OCI-LY7 (cell line): Measurements from ENCODE around the gene B4GALNT2. TPM values are rescaled to one million over a fixed set of nuclear protein-coding genes. Genes with fewer than 3 reads are reported as not detected.
A peak's percentile ranks its signal among the peaks of the same experiment; 100 is the strongest.
"Not testable (repeated sequence)": the region's sequence is repeated elsewhere in the genome, so short reads cannot be mapped to it uniquely, and the experiment has no call there.

Source experiments
- Bru-seq: library from RNA; stranded (reverse); fragments of 400-500 nt; gene quantifications from one replicate; lab custom pipeline; 2021; lab: Mats Ljungman, UMichigan
- BruChase-seq, 2 experiments: library from RNA; stranded (reverse); fragments of 400-500 nt; gene quantifications; one replicate each; lab custom pipeline; 2021; lab: Mats Ljungman, UMichigan
- BruUV-seq: library from RNA; stranded (reverse); fragments of 400-500 nt; replicated peaks from 2 replicates; lab custom pipeline; 2021; lab: Mats Ljungman, UMichigan
- CTCF ChIA-PET: fragments of 300-600 bp; sonication (Branson Sonifier 250); formaldehyde crosslinking; loops from one replicate; lab custom pipeline; 2022; ENCODE audit warnings: antibody characterized with exemption; ENCODE audit not compliant: unreplicated experiment; lab: Charles Lee
- POLR2A ChIA-PET: fragments of 300-600 bp; sonication (Branson Sonifier 250); formaldehyde crosslinking; loops from one replicate; lab custom pipeline; 2022; ENCODE audit warnings: antibody characterized with exemption; lab: Charles Lee
- DNase-seq: peaks from one replicate; pipeline ENCODE4 v3.0.0-alpha.2; 2015; ENCODE audit warnings: low spot score
- H2AFZ ChIP-seq: fragments of 200-600 bp; sonication (generic), shearing (Covaris generic); 2 replicates; pipeline ENCODE4 v1.6.1; 2014; ENCODE audit warnings: mild to moderate bottlenecking, antibody characterized with exemption, low read length, moderate library complexity
- H3K27ac ChIP-seq: fragments of 200-600 bp; sonication (generic); 2 replicates; pipeline ENCODE4 v1.5.1; 2014; ENCODE audit warnings: mixed run types, low read depth, mild to moderate bottlenecking, moderate library complexity, low read length, inconsistent platforms; ENCODE audit not compliant: poor library complexity, severe bottlenecking
- H3K36me3 ChIP-seq: fragments of 200-600 bp; sonication (generic); 2 replicates; pipeline ENCODE4 v1.6.1; 2014; ENCODE audit warnings: mild to moderate bottlenecking, antibody characterized with exemption, low read length, moderate library complexity, mixed read lengths; ENCODE audit not compliant: insufficient read depth
- H3K4me1 ChIP-seq: fragments of 200-600 bp; sonication (generic); 2 replicates; pipeline ENCODE4 v1.5.1; 2014; ENCODE audit warnings: mild to moderate bottlenecking, low read length; ENCODE audit not compliant: insufficient read depth, poor library complexity, severe bottlenecking
- H3K4me2 ChIP-seq: fragments of 200-600 bp; sonication (generic); 2 replicates; pipeline ENCODE4 v1.6.1; 2014; ENCODE audit warnings: mild to moderate bottlenecking, low read length
- H3K4me3 ChIP-seq: fragments of 200-600 bp; sonication (generic); 2 replicates; pipeline ENCODE4 v1.5.1; 2014; ENCODE audit warnings: mild to moderate bottlenecking, low read depth, low read length; ENCODE audit not compliant: poor library complexity, severe bottlenecking
- H3K79me2 ChIP-seq: fragments of 200-600 bp; sonication (generic); 2 replicates; pipeline ENCODE4 v1.6.1; 2016; ENCODE audit warnings: low read depth, mild to moderate bottlenecking, low read length, moderate library complexity, mixed read lengths; ENCODE audit not compliant: insufficient read depth
- H3K9me2 ChIP-seq: fragments of 200-600 bp; sonication (generic); 2 replicates; pipeline ENCODE4 v1.6.1; 2016; ENCODE audit warnings: mild to moderate bottlenecking, low read length, mixed read lengths; ENCODE audit not compliant: insufficient read depth
- H3K9me3 ChIP-seq: fragments of 200-600 bp; sonication (generic); 2 replicates; pipeline ENCODE4 v1.6.1; 2014; ENCODE audit warnings: mild to moderate bottlenecking, mixed run types, low read length, mixed read lengths
- H4K20me1 ChIP-seq: fragments of 200-600 bp; sonication (generic); 2 replicates; pipeline ENCODE4 v1.6.1; 2014; ENCODE audit warnings: mild to moderate bottlenecking, antibody characterized with exemption, low read length, moderate library complexity, mixed read lengths; ENCODE audit not compliant: insufficient read depth
- CTCF ChIP-seq: fragments of 200-600 bp; sonication (generic); conservative IDR thresholded peaks from 2 replicates; pipeline ENCODE4 v1.5.1; 2014; ENCODE audit warnings: mild to moderate bottlenecking, antibody characterized with exemption, low read length, moderate library complexity, mixed read lengths
- EZH2phosphoT487 ChIP-seq: fragments of 200-600 bp; sonication (generic); IDR thresholded peaks from 2 replicates; pipeline ENCODE4 v1.6.1; 2018; ENCODE audit warnings: low read depth, borderline replicate concordance, mild to moderate bottlenecking, mixed run types, antibody characterized with exemption, low read length, moderate library complexity, mixed read lengths
- intact Hi-C: fragments of 100-400 bp; cut with micrococcal nuclease; formaldehyde crosslinking; loops from one replicate; pipeline ENCODE4 v1.10.0; 2022; ENCODE audit not compliant: unreplicated experiment
- long read RNA-seq: library from polyadenylated mRNA; stranded (forward); transcript quantifications from one replicate; pipeline ENCODE4 v2.0.0, GENCODE V29; 2022
- total RNA-seq, 2 experiments: library from RNA; depleted of rRNA in 1 of 2; stranded (reverse); fragments of >200 nt in 1 of 2; shearing (Covaris generic) in 1 of 2; gene quantifications; 2 replicates each; pipeline ENCODE4 v1.2.3, GENCODE V29; 2014 to 2022

Gene B4GALNT2
- total RNA-seq (2014; rRNA removed; shearing (Covaris generic)) (not detected in 2 replicates), total RNA-seq (2022) (not detected in 2 replicates), Bru-seq, nascent RNA (percentile 3 among the genes with signal in this experiment), BruChase-seq, experiment 1, labeled RNA remaining after a 6-hour chase (not detected), BruChase-seq, experiment 2, labeled RNA remaining after a 2-hour chase (percentile 3 among the genes with signal in this experiment)
- long read RNA-seq, result 0 reads

- intact Hi-C loops, result no loop called here
- H3K4me3 ChIP-seq, result no peak within 1 kb of the TSS
- H3K9me2 ChIP-seq, result no peaks in the 10 kb centered on the region
- H3K9me3 ChIP-seq, result no peaks in the 10 kb centered on the region
- DNase-seq, result no peak
- POLR2A ChIA-PET, result no interaction called here
- CTCF ChIA-PET, result no interaction called here
- H3K4me2 ChIP-seq, result no peak within 1 kb of the TSS
- H3K79me2 ChIP-seq, result no peaks in the 10 kb centered on the region
- no peaks in the 10 kb centered on the region for H3K36me3 ChIP-seq
- no peaks in the 10 kb centered on the region for H3K4me1 ChIP-seq
- H2AFZ ChIP-seq, result no peak within 1 kb of the TSS
- no peak within 1 kb of the TSS for H3K27ac ChIP-seq
- no peak for TF ChIP-seq CTCF
- TF ChIP-seq EZH2phosphoT487, result no peak
- no peaks in the 10 kb centered on the region for H4K20me1 ChIP-seq
- BruUV-seq, result no TSS peak
Measured at GRCh38 chr17:49132699-49133364, at the start of gene B4GALNT2. Gene B4GALNT2 (plus strand): TSS chr17:49132769. CDS start chr17:49132793, 24 bp downstream.

GRCh38 chr17:49085046-49085445 lies 47.5 kb upstream of the B4GALNT2 start:
- H3K79me2 ChIP-seq, BruUV-seq: not testable (repeated sequence)

GRCh38 chr17:49085565-49086315 lies 46.8 kb upstream of the B4GALNT2 start:
- Histone ChIP-seq H3K4me1 (no peaks in the 10 kb centered on the region), H3K36me3 (no peaks in the 10 kb centered on the region), H3K79me2 (no peaks in the 10 kb centered on the region), H3K9me3 (no peaks in the 10 kb centered on the region), H3K9me2 (no peaks in the 10 kb centered on the region), H3K4me2 (no peak overlapping the region), H2AFZ (no peak overlapping the region), H4K20me1 (no peaks in the 10 kb centered on the region), H3K27ac (no peak overlapping the region), H3K4me3 (no peak overlapping the region)
- TF ChIP-seq EZH2phosphoT487 (no peak), CTCF (no peak)
- CTCF ChIA-PET, result no interaction called here
- DNase-seq, result no peak
- no TSS peak for BruUV-seq
- intact Hi-C loops, result no loop called here
- POLR2A ChIA-PET, result interaction anchor here (0.7 kb wide), 1 partner anchor 55 kb away, joined by 3 read pairs; no protein-coding TSS in a partner anchor

More at GRCh38 chr17:49085046-49085445, 47.5 kb upstream of the B4GALNT2 start:
- H2AFZ ChIP-seq, H4K20me1 ChIP-seq, H3K36me3 ChIP-seq, H3K27ac ChIP-seq, H3K4me2 ChIP-seq, H3K4me1 ChIP-seq, H3K9me3 ChIP-seq, DNase-seq, intact Hi-C loops, CTCF ChIA-PET, H3K9me2 ChIP-seq, POLR2A ChIA-PET, H3K4me3 ChIP-seq: not testable (repeated sequence)
